ENCODE results near the gene RBBP5. TPM values are rescaled to one million over a fixed set of nuclear protein-coding genes. Genes with fewer than 3 reads are reported as not detected.

The RBBP5 gene
- total RNA-seq, 1 experiment from 2014 or later, result 19.0 TPM

- ChIA-PET POLR2A (no interaction called here), CTCF (no interaction called here)
- no peak for DNase-seq
- Histone ChIP-seq H3K9me3 (no peaks in the 10 kb centered on the region), H3K4me1 (peaks cover 7% of the 10 kb centered on the region; the same call in 1 of the 2 replicates), H3K27me3 (replicated peaks; ENCODE audit: control insufficient read depth, insufficient read depth, low read length) (no peaks in the 10 kb centered on the region), H3K36me3 (ENCODE audit: control insufficient read depth, insufficient read depth, low read length) (no peaks in the 10 kb centered on the region), H3K4me3 (ENCODE audit: low read depth, low read length) (no peak overlapping the region)
- no peak overlapping the region for H3K4me3 Mint-ChIP-seq (ENCODE audit: unreplicated experiment)
- H3K4me1 Mint-ChIP-seq (ENCODE audit: low read depth, unreplicated experiment), result no peaks in the 10 kb centered on the region
- BruUV-seq (replicated peaks), result no TSS peak
- H3K36me3 Mint-ChIP-seq (ENCODE audit: insufficient read depth, unreplicated experiment), result no peaks in the 10 kb centered on the region
- H3K9me3 Mint-ChIP-seq (ENCODE audit: unreplicated experiment), result no peaks in the 10 kb centered on the region
- H3K27ac Mint-ChIP-seq (ENCODE audit: unreplicated experiment), result no peak overlapping the region
- TF ChIP-seq CTCF (IDR thresholded peaks at IDR 0.05; ENCODE audit: insufficient read depth in 1 of 2, low read depth in 1 of 2, low read length in 1 of 2, severe bottlenecking in 1 of 2, unreplicated experiment in 1 of 2), result no peak
- intact Hi-C loops (cut with micrococcal nuclease; ENCODE audit: unreplicated experiment), result no loop called here
- H3K27me3 Mint-ChIP-seq (ENCODE audit: insufficient read depth, unreplicated experiment), result no peaks in the 10 kb centered on the region
Observed at GRCh38 chr1:205074084-205074483, 47.7 kb downstream of the RBBP5 start.

DNA sequence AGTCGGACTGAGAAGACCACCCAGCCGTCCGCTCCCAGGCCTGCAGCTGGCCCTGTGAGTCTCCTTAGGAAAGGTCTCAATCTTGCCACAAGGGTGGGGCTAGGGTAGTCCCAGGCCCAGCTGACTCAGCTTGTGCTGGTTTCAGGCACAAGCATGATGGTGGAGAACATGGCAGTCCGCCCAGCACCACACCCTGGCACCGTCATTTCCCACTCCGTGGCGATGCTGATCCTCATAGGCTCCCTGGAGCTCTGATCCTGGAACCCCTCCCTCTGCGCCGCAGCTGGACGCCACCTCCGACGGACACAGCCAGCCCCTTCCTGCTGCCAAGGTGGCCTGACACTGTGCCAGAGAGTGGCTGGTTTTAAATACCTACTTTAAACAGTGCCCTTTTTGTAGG is 48.3 kb downstream of the RBBP5 start:
- H3K4me3 Mint-ChIP-seq (ENCODE audit: unreplicated experiment), result no peak overlapping the region
- no peaks in the 10 kb centered on the region for H3K9me3 Mint-ChIP-seq (ENCODE audit: unreplicated experiment)
- POLR2A ChIA-PET, result no interaction called here
- DNase-seq, result no peak
- intact Hi-C loops (cut with micrococcal nuclease; ENCODE audit: unreplicated experiment), result no loop called here
- no peaks in the 10 kb centered on the region for H3K27me3 ChIP-seq (replicated peaks; ENCODE audit: control insufficient read depth, insufficient read depth, low read length)
- H3K36me3 Mint-ChIP-seq (ENCODE audit: insufficient read depth, unreplicated experiment), result no peaks in the 10 kb centered on the region
- no peaks in the 10 kb centered on the region for H3K4me1 Mint-ChIP-seq (ENCODE audit: low read depth, unreplicated experiment)
- CTCF ChIA-PET, result interaction anchor here (3.5 kb wide), 1 partner anchor 12 kb away, joined by 13 read pairs; no protein-coding TSS in a partner anchor
- no peak for TF ChIP-seq CTCF (IDR thresholded peaks at IDR 0.05; ENCODE audit: insufficient read depth in 1 of 2, low read depth in 1 of 2, low read length in 1 of 2, severe bottlenecking in 1 of 2, unreplicated experiment in 1 of 2)
- no peaks in the 10 kb centered on the region for H3K9me3 ChIP-seq
- no peak overlapping the region for H3K4me3 ChIP-seq (ENCODE audit: low read depth, low read length)
- H3K27ac Mint-ChIP-seq (ENCODE audit: unreplicated experiment), result no peak overlapping the region
- H3K27me3 Mint-ChIP-seq (ENCODE audit: insufficient read depth, unreplicated experiment), result no peaks in the 10 kb centered on the region
- peaks cover 7% of the 10 kb centered on the region; the same call in 1 of the 2 replicates for H3K4me1 ChIP-seq
- no TSS peak for BruUV-seq (replicated peaks)
- no peaks in the 10 kb centered on the region for H3K36me3 ChIP-seq (ENCODE audit: control insufficient read depth, insufficient read depth, low read length)

- no peak for DNase-seq
- intact Hi-C loops (cut with micrococcal nuclease; ENCODE audit: unreplicated experiment), result no loop called here
- H3K27me3 Mint-ChIP-seq (ENCODE audit: insufficient read depth, unreplicated experiment), result no peaks in the 10 kb centered on the region
- CTCF ChIA-PET, result interaction anchor here (3.5 kb wide), 1 partner anchor 12 kb away, joined by 13 read pairs; no protein-coding TSS in a partner anchor
- no peak overlapping the region for H3K4me3 Mint-ChIP-seq (ENCODE audit: unreplicated experiment)
- Histone ChIP-seq H3K36me3 (ENCODE audit: control insufficient read depth, insufficient read depth, low read length) (no peaks in the 10 kb centered on the region), H3K4me1 (peaks cover 7% of the 10 kb centered on the region; the same call in 1 of the 2 replicates), H3K9me3 (no peaks in the 10 kb centered on the region), H3K27me3 (replicated peaks; ENCODE audit: control insufficient read depth, insufficient read depth, low read length) (no peaks in the 10 kb centered on the region), H3K4me3 (ENCODE audit: low read depth, low read length) (no peak overlapping the region)
- no peaks in the 10 kb centered on the region for H3K36me3 Mint-ChIP-seq (ENCODE audit: insufficient read depth, unreplicated experiment)
- POLR2A ChIA-PET, result no interaction called here
- H3K4me1 Mint-ChIP-seq (ENCODE audit: low read depth, unreplicated experiment), result no peaks in the 10 kb centered on the region
- H3K27ac Mint-ChIP-seq (ENCODE audit: unreplicated experiment), result no peak overlapping the region
- TF ChIP-seq CTCF (IDR thresholded peaks at IDR 0.05; ENCODE audit: insufficient read depth in 1 of 2, low read depth in 1 of 2, low read length in 1 of 2, severe bottlenecking in 1 of 2, unreplicated experiment in 1 of 2), result no peak
- BruUV-seq (replicated peaks), result no TSS peak
- no peaks in the 10 kb centered on the region for H3K9me3 Mint-ChIP-seq (ENCODE audit: unreplicated experiment)
Observed at GRCh38 chr1:205072881-205073280, 48.9 kb downstream of the RBBP5 start.

All from Caco-2 (cell line).